Mammary epithelial cell (primary cell): Measurements from ENCODE around the gene SPCS3.
"Not testable (repeated sequence)": the region's sequence is repeated elsewhere in the genome, so short reads cannot be mapped to it uniquely, and the experiment has no call there.

Experiments used
- EZH2 ChIP-seq: IDR thresholded peaks from 2 replicates; pipeline ENCODE4 v1.6.1; 2012; ENCODE audit warnings: low read length, inconsistent platforms, borderline replicate concordance
- TF ChIP-seq, protein P1 (sequence below), 2 donors: IDR thresholded peaks in 1 of 2; conservative IDR thresholded peaks in 1 of 2; 2 replicates each; pipeline ENCODE4 v1.5.1; 2011 to 2012; ENCODE audit warnings: inconsistent platforms in 2 of 2, low read length in 2 of 2, mild to moderate bottlenecking in 2 of 2, control low read depth in 1 of 2, low read depth in 1 of 2; ENCODE audit not compliant: insufficient read depth in 1 of 2; ENCODE audit errors: extremely low read depth in 1 of 2

DNA sequence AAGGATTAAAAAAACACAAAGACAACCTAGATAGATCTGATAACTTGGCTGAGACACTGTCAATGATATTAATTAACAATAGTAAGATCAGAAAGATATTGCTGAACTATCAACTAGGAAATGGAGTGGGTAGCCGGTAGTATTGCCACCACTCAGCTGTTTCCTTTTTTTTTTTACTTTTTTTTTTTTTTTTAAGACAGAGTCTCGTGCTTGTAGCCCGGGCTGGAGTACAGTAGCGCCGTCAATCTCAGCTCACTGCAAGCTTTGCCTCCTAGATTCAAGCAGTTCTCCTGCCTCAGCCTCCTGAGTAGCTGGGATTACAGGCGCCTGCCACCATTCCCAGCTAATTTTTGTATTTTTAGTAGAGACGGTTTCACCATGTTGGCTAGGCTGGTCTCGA is 5.1 kb downstream of the SPCS3 start:
- TF ChIP-seq, protein P1, sequence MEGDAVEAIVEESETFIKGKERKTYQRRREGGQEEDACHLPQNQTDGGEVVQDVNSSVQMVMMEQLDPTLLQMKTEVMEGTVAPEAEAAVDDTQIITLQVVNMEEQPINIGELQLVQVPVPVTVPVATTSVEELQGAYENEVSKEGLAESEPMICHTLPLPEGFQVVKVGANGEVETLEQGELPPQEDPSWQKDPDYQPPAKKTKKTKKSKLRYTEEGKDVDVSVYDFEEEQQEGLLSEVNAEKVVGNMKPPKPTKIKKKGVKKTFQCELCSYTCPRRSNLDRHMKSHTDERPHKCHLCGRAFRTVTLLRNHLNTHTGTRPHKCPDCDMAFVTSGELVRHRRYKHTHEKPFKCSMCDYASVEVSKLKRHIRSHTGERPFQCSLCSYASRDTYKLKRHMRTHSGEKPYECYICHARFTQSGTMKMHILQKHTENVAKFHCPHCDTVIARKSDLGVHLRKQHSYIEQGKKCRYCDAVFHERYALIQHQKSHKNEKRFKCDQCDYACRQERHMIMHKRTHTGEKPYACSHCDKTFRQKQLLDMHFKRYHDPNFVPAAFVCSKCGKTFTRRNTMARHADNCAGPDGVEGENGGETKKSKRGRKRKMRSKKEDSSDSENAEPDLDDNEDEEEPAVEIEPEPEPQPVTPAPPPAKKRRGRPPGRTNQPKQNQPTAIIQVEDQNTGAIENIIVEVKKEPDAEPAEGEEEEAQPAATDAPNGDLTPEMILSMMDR (conservative IDR thresholded peaks at IDR 0.05 in 1 of 2, IDR thresholded peaks at IDR 0.05 in 1 of 2; ENCODE audit: extremely low read depth in 1 of 2, insufficient read depth in 1 of 2, low read depth in 1 of 2, low read length in 2 of 2), result not testable (repeated sequence)
- TF ChIP-seq EZH2, result not testable (repeated sequence)
